SK-N-MC (cell line): ENCODE results near the gene URAD.

Source experiments
- EZH2 ChIP-seq: fragments of 200-600 bp; sonication (generic); IDR thresholded peaks from one replicate; pipeline ENCODE4 v1.6.1; 2017; ENCODE audit warnings: antibody characterized with exemption
- POLR2AphosphoS5 ChIP-seq: IDR thresholded peaks from 2 replicates; pipeline ENCODE4 v1.6.1; 2012; ENCODE audit warnings: mild to moderate bottlenecking, low read depth, low read length, borderline replicate concordance

GRCh38 chr13:27933118-27933517 is 55.4 kb downstream of the URAD start:
- no peak for TF ChIP-seq POLR2AphosphoS5
- TF ChIP-seq EZH2: no peak
